GM12878 (cell line): ENCODE measurements around the gene CAPZB.

Source experiments
- EZH2 ChIP-seq: IDR thresholded peaks from 2 replicates; pipeline ENCODE4 v1.6.1; 2012; ENCODE audit warnings: low read depth, mild to moderate bottlenecking, control low read depth, inconsistent platforms, low read length, borderline replicate concordance; ENCODE audit not compliant: control insufficient read depth
- TAF1 ChIP-seq: IDR thresholded peaks from 2 replicates; pipeline ENCODE4 v1.6.1; 2011; ENCODE audit warnings: mild to moderate bottlenecking, low read depth, low read length, borderline replicate concordance
- TF ChIP-seq, protein P1 (sequence below): IDR thresholded peaks from 2 replicates; pipeline ENCODE4 v1.6.1; 2012; ENCODE audit warnings: improper control_type of control experiment, low read depth, low read length; ENCODE audit not compliant: insufficient replicate concordance
- TF ChIP-seq, protein P2 (sequence below), 3 experiments: IDR thresholded peaks in 2 of 3; conservative IDR thresholded peaks in 1 of 3; 2 replicates each; pipeline ENCODE4 v1.5.1; 2011; ENCODE audit warnings: low read depth in 3 of 3, low read length in 3 of 3, mild to moderate bottlenecking in 3 of 3, control low read depth in 2 of 3, moderate library complexity in 2 of 3, inconsistent platforms in 1 of 3, mixed read lengths in 1 of 3; ENCODE audit not compliant: control insufficient read depth in 2 of 3, insufficient read depth in 1 of 3; ENCODE audit errors: extremely low read depth in 1 of 3

DNA sequence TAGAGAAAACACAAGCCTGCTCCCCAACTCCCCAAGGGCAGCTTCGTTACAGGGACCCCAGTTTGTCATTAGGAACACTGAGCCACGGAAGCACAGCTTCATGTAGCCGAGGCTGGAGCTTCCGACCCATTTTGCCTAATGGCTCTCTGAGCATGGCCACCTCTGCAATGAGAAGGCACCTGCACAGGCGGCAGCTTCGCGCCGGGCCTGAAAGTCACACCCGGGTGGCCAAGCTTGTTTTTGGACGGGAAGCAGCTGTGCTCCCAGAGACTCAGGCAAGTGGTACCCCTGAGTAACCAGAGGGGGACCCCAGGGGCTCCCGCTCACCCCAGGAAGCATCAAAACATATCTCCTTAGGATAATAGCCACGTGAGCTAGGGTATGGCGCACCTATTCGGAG lies 92.3 kb downstream of the CAPZB start:
- TF ChIP-seq, protein P1, sequence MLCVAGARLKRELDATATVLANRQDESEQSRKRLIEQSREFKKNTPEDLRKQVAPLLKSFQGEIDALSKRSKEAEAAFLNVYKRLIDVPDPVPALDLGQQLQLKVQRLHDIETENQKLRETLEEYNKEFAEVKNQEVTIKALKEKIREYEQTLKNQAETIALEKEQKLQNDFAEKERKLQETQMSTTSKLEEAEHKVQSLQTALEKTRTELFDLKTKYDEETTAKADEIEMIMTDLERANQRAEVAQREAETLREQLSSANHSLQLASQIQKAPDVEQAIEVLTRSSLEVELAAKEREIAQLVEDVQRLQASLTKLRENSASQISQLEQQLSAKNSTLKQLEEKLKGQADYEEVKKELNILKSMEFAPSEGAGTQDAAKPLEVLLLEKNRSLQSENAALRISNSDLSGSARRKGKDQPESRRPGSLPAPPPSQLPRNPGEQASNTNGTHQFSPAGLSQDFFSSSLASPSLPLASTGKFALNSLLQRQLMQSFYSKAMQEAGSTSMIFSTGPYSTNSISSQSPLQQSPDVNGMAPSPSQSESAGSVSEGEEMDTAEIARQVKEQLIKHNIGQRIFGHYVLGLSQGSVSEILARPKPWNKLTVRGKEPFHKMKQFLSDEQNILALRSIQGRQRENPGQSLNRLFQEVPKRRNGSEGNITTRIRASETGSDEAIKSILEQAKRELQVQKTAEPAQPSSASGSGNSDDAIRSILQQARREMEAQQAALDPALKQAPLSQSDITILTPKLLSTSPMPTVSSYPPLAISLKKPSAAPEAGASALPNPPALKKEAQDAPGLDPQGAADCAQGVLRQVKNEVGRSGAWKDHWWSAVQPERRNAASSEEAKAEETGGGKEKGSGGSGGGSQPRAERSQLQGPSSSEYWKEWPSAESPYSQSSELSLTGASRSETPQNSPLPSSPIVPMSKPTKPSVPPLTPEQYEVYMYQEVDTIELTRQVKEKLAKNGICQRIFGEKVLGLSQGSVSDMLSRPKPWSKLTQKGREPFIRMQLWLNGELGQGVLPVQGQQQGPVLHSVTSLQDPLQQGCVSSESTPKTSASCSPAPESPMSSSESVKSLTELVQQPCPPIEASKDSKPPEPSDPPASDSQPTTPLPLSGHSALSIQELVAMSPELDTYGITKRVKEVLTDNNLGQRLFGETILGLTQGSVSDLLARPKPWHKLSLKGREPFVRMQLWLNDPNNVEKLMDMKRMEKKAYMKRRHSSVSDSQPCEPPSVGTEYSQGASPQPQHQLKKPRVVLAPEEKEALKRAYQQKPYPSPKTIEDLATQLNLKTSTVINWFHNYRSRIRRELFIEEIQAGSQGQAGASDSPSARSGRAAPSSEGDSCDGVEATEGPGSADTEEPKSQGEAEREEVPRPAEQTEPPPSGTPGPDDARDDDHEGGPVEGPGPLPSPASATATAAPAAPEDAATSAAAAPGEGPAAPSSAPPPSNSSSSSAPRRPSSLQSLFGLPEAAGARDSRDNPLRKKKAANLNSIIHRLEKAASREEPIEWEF, result no peak
- TF ChIP-seq TAF1 (no peak), EZH2 (no peak)
- TF ChIP-seq, protein P2, sequence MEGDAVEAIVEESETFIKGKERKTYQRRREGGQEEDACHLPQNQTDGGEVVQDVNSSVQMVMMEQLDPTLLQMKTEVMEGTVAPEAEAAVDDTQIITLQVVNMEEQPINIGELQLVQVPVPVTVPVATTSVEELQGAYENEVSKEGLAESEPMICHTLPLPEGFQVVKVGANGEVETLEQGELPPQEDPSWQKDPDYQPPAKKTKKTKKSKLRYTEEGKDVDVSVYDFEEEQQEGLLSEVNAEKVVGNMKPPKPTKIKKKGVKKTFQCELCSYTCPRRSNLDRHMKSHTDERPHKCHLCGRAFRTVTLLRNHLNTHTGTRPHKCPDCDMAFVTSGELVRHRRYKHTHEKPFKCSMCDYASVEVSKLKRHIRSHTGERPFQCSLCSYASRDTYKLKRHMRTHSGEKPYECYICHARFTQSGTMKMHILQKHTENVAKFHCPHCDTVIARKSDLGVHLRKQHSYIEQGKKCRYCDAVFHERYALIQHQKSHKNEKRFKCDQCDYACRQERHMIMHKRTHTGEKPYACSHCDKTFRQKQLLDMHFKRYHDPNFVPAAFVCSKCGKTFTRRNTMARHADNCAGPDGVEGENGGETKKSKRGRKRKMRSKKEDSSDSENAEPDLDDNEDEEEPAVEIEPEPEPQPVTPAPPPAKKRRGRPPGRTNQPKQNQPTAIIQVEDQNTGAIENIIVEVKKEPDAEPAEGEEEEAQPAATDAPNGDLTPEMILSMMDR (IDR thresholded peaks at IDR 0.05 in 2 of 3, conservative IDR thresholded peaks at IDR 0.05 in 1 of 3; ENCODE audit: control insufficient read depth in 2 of 3, extremely low read depth in 1 of 3, insufficient read depth in 1 of 3, low read depth in 3 of 3, low read length in 3 of 3), result no peak
